GM13976 (cell line): Measurements from ENCODE around the gene RBP3.

ENCODE experiments used
- DNase-seq: peaks from one replicate; pipeline ENCODE4 v3.0.0; 2012; ENCODE audit warnings: low spot score
- CTCF ChIP-seq: IDR thresholded peaks from 2 replicates; pipeline ENCODE4 v1.5.1; 2012; ENCODE audit warnings: borderline replicate concordance, mild to moderate bottlenecking; ENCODE audit not compliant: insufficient read depth; ENCODE audit errors: extremely low read depth, missing control alignments, control extremely low read depth
- in situ Hi-C: fragments of 300-500 bp; cut with MboI; formaldehyde crosslinking; loops from one replicate; pipeline ENCODE4 v1.12.0; 2022; ENCODE audit warnings: low sequenced_read_pairs, mixed read lengths, inconsistent platforms; ENCODE audit not compliant: unreplicated experiment

RBP3 gene

GRCh38 chr10:47317251-47317650 lies 30.9 kb upstream of the RBP3 start:
- TF ChIP-seq CTCF, result no peak
- in situ Hi-C loops, result no loop called here
- DNase-seq, result no peak

- in situ Hi-C loops, result no loop called here
- no peak for DNase-seq
- TF ChIP-seq CTCF, result no peak
Observed at GRCh38 chr10:47318706-47319105, 29.5 kb upstream of the RBP3 start.

GRCh38 chr10:47319784-47320183 lies 28.4 kb upstream of the RBP3 start:
- no peak for DNase-seq
- in situ Hi-C loops, result no loop called here
- TF ChIP-seq CTCF, result no peak

GRCh38 chr10:47320812-47321211 lies 27.4 kb upstream of the RBP3 start:
- no peak for DNase-seq
- no peak for TF ChIP-seq CTCF
- in situ Hi-C loops, result no loop called here

- in situ Hi-C loops, result no loop called here
- DNase-seq, result no peak
- TF ChIP-seq CTCF, result no peak
Observed at GRCh38 chr10:47321521-47322195, 26.5 kb upstream of the RBP3 start.

GRCh38 chr10:47322300-47323061 lies 25.7 kb upstream of the RBP3 start, which contains the start of gene GDF2:
TSS of gene GDF2 (plus strand) at chr10:47322454. CDS start at chr10:47322669, 215 bp downstream.
- TF ChIP-seq CTCF, result no peak
- in situ Hi-C loops, result no loop called here
- DNase-seq, result no peak
